ENCODE data around the gene PI16.

DNA sequence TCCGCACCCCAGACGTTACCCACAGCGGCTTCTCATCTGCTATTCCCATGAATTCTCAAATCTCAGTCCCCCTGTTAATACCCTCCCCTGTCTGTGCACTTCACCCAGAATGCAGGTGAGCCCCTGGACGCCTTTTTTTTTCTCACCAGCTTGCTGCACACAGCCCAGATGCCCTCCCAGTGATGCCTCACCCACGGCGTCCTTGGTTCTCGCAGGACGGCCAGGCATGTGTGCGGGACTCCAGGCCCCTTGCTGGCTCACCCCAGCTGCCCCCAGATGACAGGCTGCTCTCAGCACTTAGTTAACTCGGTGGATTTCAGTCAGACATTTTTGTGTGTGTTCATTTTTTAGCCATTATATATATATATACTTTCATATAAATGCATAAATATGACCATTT is 25.4 kb upstream of the PI16 start:
- TF ChIP-seq, protein P1, sequence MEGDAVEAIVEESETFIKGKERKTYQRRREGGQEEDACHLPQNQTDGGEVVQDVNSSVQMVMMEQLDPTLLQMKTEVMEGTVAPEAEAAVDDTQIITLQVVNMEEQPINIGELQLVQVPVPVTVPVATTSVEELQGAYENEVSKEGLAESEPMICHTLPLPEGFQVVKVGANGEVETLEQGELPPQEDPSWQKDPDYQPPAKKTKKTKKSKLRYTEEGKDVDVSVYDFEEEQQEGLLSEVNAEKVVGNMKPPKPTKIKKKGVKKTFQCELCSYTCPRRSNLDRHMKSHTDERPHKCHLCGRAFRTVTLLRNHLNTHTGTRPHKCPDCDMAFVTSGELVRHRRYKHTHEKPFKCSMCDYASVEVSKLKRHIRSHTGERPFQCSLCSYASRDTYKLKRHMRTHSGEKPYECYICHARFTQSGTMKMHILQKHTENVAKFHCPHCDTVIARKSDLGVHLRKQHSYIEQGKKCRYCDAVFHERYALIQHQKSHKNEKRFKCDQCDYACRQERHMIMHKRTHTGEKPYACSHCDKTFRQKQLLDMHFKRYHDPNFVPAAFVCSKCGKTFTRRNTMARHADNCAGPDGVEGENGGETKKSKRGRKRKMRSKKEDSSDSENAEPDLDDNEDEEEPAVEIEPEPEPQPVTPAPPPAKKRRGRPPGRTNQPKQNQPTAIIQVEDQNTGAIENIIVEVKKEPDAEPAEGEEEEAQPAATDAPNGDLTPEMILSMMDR (IDR thresholded peaks at IDR 0.05), result no peak
- no peak for TF ChIP-seq POLR2AphosphoS5 (IDR thresholded peaks at IDR 0.05)
- no peak for TF ChIP-seq POLR2A (IDR thresholded peaks at IDR 0.05)
- TF ChIP-seq EP300 (IDR thresholded peaks at IDR 0.05), result no peak
